GM21576 (cell line): ENCODE data around the gene TMEM221.
"Not testable (repeated sequence)": the region's sequence is repeated elsewhere in the genome, so short reads cannot be mapped to it uniquely, and the experiment has no call there.

ENCODE experiments used
- ATAC-seq: cut with Tn5 transposase; IDR thresholded peaks from one replicate; pipeline ENCODE4 v1.9.1; 2021; ENCODE audit warnings: mild to moderate bottlenecking, moderate library complexity; ENCODE audit not compliant: unreplicated experiment

The TMEM221 gene

DNA sequence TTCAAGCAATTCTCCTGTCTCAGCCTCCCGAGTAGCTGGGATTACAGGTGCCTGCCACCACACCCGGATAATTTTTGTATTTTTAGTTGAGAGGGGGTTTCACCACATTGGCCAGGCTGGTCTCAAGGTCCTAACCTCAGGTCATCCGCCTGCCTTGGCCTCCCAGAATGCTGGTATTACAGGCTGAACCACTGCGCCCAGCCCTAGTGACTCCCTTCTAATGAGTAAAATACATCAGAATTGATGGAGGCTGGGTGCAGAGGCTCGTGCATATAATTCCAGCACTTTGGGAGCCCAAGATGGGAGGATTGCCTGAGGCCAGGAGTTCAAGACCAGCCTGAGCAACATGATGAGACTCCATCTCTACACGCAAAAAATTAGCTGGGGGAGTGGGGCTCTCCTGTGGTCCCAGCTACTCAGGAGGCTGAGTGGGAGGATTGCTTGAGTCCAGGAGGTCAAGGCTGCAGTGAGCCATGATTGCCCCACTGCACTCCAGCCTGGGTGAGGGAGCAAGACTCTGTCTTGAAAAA is 26.6 kb upstream of the TMEM221 start:
- ATAC-seq, result not testable (repeated sequence)

DNA sequence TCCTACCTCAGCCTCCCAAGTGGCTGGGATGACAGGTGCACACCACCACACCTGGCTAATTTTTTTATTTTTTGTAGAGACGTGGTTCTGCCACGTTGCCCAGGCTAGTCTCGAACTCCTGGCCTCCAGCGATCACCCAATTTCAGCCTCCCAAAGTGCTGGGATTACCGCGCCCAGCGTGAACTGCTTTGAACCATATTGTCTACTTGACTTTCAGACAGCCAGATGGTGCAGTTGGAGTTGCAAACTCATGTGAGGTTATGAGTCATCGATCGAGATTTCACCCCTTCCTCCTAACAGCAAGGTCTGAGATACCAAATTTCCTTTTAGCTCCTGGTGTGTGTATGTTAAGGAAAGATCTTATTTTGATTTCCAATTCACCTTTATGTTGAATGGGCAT is 24.6 kb upstream of the TMEM221 start:
- no peak for ATAC-seq

GRCh38 chr19:17471410-17472125 is 23.1 kb upstream of the TMEM221 start:
- ATAC-seq, result no peak

GRCh38 chr19:17470068-17470841 is 21.8 kb upstream of the TMEM221 start, which contains the start of gene SLC27A1:
Gene SLC27A1 (plus strand): TSS chr19:17470524. CDS start chr19:17470541, 17 bp downstream.
- ATAC-seq, result peak; percentile 74

DNA sequence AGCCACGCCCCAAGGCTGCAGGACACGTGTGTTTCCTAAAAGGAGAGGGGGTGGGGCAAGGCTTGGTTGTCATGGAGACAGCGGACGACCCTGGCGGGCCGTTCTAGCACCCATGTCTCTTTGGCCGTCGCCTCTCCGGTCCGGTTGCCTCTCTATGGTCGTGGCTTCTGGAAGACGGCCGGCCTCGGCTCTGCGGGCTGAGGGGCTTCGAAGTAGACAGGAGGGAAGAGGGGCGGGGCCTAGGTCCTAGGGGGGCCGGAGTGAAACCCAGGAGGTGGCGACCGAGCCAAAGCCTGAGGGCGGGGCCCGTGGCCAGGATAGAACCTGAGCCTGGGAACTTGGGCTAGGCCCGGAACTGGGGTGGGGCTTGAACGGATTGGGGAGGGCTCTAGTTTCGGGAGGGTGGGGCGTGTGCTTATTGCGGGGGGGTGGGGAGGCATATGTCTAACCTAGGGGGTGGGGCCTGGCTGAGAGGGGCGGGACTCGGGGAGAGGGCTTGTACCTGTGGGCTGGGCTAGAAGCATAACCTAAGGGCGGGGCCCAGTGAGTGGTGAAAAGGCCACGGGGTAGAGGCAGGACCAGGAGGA is 21.1 kb upstream of the TMEM221 start:
- ATAC-seq, result peak; percentile 50

DNA sequence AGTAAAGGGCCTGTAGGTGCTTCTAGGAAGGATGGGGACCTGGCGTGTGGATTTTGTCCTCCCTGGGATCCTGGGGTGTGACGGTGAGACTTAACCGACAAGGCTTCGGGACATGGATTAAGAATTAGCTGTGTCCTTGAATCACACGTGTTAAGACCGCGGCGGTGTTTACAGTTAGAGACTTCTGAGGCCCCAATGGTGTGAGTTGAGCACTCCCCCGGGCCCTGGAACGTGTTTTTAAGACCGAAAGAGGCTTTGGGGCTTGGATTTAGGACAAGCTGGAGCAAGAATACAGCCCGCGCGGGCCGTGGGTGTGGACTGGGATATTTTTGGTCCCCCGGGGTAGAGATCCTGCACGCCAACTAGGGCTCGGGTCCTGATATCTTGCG is 20.6 kb upstream of the TMEM221 start:
- ATAC-seq, result no peak

DNA sequence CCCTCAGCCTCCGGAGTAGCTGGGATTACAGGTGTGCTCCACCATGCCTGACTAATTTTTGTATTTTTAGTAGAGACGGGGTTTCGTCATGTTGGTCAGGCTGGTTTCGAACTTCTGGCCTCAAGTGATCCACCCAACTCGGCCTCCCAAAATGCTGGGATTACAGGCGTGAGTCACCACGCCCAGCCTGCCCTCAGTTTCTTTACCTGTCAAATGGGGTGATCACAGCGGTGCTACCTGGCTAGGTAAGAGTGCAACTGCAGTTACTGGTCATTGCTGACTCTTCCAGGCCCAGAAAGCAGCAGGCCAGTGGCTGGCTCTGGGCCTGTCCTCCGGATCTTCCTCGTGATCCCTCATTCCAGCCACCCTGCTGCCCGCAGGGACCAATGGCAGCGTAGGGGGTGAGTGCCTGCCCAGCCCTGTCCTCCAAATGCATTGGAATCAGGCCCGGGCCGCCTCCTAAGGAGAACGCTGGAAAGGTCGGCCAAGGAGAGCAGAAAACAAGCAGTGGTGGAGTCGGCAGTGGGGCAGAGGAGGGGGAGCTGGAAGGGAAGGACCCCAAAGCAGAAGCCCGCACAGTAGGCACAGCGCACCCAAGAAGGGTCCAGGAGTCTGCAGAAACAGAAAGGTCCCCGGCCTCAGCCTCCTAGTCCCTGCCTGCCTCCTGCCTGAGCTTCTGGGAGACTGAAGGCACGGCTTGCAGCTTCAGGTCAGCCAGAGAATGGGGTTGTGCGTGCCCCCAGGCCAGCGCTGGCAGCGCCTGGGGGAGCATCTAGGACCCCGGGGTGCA is 20.0 kb upstream of the TMEM221 start:
- no peak for ATAC-seq

DNA sequence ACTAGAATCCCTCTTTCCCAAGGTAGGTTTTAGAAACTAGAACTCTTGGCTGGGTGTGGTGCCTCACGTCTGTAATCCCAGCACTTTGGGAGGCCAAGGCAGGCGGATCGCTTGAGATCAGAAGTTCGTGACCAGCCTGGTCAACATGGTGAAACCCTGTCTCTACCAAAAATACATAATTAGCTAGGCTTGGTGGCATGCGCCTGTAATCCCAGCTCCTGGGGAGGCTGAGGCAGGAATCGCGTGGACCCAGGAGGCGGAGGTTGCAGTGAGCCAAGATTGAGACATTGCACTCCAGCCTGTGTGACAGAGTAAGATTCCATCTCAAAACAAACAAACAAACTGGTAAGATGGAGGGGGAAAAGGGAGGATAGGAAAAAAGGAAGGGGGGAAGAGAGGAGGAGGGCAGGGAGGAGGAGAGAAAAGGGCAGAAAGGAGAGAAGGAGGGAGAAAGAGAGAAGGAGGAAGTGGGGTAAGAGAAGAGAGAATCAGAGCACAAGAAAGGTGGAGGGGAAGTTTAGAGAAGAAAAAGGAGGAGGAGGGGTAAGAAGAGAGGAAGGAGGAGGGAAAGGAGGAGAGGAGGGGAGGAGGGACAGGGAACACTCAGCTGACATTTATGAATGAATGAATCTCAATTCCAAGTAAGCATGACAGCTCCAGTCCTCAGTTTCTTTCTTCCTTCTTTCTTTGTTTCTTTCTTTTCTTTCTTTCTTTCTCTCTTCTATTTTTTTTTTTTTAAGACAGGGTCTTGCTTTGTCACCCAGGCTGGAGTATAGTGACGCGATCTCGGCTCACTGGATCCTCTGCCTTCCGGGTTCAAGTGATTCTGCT is 19.2 kb upstream of the TMEM221 start:
- no peak for ATAC-seq

- ATAC-seq, result no peak
Observed at GRCh38 chr19:17466487-17466850, 18.0 kb upstream of the TMEM221 start.

DNA sequence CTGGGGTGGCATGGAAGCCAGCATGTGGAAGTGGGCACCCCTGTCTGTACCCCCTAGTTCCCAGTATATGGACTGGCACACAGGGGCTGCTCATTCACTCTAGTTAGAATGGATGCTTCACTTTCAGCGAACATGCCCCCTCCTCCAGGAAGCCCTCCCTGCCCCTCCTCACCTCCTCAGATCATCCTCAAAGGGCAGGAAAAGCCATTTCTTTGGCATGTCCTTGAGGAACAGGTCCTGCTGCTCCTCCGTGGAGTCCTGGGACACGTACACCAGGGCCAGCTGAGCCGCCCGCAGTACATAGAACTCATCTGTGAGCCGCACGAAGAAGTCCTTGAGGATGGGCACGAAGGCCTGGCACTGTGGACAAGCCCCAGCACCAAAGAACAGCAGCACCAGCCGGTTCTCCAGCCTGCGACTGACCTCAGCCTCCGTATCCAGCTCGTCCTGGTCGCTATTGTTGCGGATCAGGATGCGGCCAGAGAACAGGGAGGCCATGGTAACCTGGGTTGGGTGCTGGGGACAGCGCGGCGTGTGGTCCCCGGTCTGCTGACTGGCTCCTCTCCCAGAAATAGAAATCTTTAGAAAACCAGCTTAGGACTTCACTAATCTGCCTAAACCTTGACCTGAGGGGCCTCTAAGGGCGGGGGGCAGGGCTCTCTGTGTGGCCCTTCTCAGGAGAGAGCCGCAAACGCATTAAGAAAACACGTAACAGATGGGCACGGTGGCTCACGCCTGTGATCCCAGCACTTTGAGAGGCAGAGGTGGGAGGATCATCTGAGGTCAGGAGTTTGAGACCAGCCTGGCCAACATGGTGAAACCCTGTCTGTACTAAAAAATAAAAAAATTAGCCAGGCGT is 12.1 kb upstream of the TMEM221 start, which contains the start of gene NXNL1:
TSS of gene NXNL1 (minus strand) at position 555 of the 859 bp plus-strand sequence. CDS start at position 498, 57 bp downstream.
- ATAC-seq, result no peak

DNA sequence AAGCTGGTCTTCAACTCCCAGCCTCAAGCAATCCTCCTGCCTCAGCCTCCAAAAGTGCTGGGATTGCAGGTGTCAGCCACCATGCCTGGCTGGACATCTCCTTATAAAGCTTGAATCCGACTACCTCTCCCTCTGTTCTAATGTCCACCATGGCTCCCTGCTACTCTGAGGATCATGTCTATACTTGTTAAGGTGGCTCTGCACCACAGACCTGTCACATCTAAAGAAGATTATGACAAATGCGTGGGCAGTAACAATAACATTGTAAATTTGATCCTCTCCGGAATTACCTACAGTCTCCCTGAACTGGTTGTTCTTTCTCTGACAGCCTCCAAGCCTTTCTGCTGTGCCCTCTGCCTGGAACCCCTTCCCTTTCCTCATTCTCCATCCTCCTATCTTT is 10.5 kb upstream of the TMEM221 start:
- no peak for ATAC-seq

GRCh38 chr19:17457616-17458015 is 9.1 kb upstream of the TMEM221 start:
- no peak for ATAC-seq

DNA sequence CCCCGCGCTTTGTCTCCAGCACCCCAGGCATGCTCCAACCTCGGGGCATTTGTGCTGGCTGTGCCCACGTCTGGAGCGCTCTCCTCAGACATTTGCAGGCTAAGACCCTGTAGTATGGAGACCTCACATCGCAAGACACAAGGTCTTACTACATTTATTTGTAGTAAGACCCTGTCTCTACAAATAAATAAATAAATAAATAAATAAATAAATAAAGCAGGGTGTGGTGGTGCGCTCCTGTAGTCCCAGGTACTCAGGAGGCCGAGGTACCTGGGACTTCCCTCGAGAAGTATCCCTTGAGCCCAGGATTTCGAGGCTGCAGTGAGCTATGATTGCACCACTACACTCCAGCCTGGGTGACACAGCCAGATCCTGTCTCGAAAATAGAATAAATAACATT is 7.7 kb upstream of the TMEM221 start:
- no peak for ATAC-seq

DNA sequence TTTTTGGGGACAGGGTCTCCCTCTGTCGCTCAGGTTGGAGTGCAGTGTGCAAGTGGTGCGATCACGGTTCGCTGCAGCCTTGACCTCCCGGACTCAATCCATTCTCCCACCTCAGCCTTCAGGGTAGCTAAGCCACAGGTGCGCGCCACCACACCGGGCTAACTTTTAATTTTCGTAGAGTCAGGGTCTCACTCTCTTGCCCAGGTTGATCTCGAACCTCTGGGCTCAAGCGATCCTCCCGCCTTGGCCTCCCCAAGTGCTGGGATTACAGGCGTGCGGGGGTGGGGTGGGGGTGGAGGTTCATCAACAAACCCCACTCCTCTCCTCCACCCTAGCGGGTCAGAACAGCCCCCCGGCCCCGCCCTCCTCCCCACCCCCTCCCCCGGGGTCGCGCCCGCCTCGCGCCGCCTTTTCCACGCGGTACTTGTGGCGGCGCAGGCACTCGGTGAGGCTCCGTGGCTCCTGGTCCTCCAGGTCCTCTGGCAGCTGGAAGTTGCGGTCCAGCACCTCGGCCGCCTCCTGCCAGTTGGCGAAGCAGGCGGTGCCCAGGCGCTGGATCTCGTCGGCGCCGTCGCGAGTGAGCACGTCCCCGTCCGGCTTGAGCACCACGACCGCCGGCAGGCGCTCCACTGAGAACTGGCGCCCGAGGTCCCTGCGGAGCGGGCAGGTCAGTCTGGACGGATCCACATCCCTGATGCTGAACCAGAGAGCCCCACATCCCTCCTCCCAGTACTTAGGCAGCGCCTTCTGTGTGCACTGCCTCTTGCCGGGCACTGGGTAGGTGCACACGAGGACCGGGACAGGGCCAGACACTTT is 7.0 kb upstream of the TMEM221 start:
- no peak for ATAC-seq

DNA sequence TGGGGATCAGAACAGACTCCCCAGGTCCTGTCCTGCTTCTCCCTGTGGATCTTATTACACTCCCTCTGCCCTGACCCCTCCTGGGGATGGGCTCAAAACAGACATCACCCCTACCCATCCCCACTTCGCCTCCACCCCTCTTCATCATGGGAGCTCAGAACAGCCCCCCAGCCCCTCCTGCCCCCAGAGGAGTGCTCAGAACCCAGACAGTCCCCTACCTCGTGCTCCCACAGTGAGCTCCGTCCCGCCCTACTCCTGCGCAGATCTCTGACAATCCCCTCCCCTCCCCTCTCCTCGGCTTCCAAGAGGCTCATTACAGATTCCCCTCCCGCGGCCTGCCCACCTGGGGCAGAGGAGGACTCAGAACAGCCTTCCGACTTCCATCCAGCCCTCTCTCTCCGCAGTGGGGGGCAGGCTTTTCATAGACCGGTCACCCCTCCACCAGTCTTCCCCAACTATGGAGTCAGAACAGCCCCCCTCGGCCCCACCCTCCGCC is 6.2 kb upstream of the TMEM221 start:
- no peak for ATAC-seq

- no peak for ATAC-seq
Observed at GRCh38 chr19:17451820-17452219, 3.4 kb upstream of the TMEM221 start.

DNA sequence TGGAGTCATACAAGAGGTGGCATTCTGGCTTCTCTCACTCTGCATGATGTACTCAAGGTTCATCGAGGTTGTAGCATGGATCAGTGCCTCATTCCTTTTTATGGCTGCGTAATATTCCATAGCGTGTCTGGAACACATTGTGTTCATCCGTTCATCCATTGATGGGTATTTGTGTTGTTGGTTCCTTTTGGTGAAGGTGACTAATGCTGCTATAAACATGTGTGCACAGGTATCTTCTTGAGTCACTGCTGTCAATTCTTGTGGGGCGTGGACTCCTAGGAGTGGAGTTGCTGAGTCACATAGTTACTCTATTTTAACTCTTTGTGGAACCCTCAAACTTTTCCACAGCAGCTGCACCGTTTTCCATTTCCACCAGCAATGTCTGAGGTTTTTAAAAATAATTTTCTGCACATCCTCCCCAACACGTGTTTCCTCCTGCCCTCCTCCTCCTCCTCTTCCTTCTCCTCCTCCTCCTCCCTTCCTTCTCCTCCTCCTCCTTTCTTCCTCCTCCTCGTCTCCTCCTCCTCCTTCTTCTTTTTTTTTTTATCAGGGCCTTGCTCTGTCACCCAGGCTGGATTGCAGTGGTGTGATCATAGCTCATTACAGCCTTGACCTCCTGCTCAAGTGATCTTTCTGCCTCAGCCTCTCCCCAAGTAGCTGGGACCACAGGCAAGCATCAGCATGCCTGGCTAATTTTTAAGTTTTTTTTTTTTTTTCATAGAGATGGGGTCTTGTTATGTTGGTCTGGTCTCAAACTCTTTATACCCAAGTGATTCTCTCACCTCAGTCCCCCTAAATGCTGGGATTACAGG is 2.0 kb upstream of the TMEM221 start:
- ATAC-seq, result no peak
